Measurements from ENCODE around the gene SKI. TPM values are rescaled to one million over a fixed set of nuclear protein-coding genes. Genes with fewer than 3 reads are reported as not detected.

The SKI gene
- total RNA-seq, 3 donors from 2014 or later: 26.8 to 86.6 (median 29.0) TPM

DNA sequence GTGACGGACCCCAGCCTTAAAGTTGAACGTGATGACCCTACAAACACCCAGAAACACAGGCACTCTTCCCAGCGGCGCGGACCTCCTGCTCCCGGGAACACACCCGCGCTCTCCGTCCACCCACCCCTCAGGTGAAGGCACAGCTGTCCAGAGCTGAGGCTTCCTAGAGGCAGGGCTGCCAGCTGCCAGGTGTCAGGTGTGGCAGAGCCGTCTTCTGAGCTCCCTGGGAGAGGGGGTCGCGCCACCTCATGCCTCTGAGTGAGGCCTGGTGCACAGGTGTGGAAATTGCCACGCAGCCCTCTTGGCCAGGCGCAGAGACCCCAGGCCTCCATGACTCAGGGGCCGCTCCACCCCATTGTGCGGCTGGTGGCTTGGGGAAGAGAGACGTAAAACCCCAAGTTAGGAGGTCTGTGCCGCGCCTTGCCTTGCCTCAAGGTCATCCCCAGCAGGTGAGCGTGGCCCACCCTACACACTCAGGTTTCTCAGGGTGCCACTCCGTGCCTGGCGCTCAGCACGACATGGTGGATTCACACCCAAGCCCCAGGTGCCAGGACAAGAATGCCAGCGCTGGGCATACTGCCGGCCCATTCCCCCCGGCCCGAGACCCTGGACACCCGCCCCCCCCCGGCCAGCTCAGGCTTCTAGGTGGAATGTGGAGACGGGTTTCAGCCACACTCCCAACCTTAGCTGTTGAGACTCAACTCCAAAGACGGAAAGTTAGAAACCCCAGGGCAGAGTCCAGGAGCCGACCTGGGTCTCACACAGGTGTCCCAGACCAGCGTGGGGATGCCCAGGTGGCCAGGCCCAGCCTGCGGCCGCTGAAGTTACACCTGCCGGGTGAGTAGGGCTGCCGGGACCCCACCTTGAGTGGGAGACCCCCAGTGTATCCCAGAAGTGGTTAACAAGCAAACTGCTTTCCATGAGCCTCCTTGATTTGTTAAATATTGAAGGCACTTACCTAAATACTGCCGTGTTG is 42.0 kb upstream of the SKI start:
- DNase-seq: no peak
- no peak for ATAC-seq
- TF ChIP-seq, protein P1, sequence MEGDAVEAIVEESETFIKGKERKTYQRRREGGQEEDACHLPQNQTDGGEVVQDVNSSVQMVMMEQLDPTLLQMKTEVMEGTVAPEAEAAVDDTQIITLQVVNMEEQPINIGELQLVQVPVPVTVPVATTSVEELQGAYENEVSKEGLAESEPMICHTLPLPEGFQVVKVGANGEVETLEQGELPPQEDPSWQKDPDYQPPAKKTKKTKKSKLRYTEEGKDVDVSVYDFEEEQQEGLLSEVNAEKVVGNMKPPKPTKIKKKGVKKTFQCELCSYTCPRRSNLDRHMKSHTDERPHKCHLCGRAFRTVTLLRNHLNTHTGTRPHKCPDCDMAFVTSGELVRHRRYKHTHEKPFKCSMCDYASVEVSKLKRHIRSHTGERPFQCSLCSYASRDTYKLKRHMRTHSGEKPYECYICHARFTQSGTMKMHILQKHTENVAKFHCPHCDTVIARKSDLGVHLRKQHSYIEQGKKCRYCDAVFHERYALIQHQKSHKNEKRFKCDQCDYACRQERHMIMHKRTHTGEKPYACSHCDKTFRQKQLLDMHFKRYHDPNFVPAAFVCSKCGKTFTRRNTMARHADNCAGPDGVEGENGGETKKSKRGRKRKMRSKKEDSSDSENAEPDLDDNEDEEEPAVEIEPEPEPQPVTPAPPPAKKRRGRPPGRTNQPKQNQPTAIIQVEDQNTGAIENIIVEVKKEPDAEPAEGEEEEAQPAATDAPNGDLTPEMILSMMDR (IDR thresholded peaks at IDR 0.05): no peak
- H3K36me3 ChIP-seq (ENCODE audit: low read depth): no peaks in the 10 kb centered on the region
- H3K4me1 ChIP-seq (ENCODE audit: low read depth): peaks cover 15% of the 10 kb centered on the region
- intact Hi-C loops (cut with DNase I, micrococcal nuclease): no loop called here
- no peaks in the 10 kb centered on the region for H3K9me3 ChIP-seq
- H3K4me3 ChIP-seq: no peak overlapping the region

DNA sequence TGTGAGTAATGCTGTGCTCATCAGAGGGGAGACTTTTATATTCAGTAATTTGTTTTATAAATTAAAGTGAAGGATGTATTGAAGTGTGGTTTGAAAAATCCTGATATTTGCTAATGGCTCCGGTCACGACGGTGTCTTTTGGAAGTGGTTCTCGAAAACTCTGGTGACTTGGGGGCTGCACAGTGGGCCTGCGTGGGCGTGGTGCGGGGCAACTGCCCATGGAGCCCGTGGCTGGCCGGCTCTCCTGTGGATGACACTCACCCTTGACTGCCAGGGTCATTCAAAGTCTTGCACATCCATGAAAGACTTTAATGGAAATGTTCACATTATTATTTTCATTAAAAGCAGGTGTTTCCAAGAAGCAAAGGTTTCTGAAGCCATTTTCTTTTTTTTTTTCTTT is 41.2 kb upstream of the SKI start:
- Histone ChIP-seq H3K4me1 (ENCODE audit: low read depth) (peaks cover 15% of the 10 kb centered on the region), H3K4me3 (no peak overlapping the region), H3K36me3 (ENCODE audit: low read depth) (no peaks in the 10 kb centered on the region), H3K9me3 (no peaks in the 10 kb centered on the region)
- intact Hi-C loops (cut with DNase I, micrococcal nuclease): no loop called here
- TF ChIP-seq, protein P1 (IDR thresholded peaks at IDR 0.05): no peak
- ATAC-seq (no peak), DNase-seq (no peak)

DNA sequence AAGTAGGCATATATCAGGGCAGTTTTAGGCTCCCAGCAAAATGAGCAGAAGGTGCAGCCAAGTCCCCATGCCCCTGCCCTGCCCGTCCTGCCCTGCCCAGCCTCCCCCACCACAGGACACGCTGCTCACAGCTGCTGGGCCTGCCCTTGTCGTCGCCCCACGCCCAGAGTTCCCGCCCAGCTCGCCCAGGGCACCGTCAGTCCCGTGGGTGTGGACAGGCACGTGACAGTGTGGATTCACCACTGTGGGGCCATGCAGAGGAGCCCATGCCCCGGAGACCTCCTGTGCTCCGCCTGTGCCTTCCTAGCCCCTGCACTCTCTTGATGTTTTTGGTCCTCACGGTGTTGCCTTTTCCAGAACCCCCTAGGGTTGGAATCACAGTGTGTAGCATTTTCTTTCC is 40.5 kb upstream of the SKI start:
- ATAC-seq (peak; percentile 3), DNase-seq (no peak)
- Histone ChIP-seq H3K9me3 (no peaks in the 10 kb centered on the region), H3K36me3 (ENCODE audit: low read depth) (no peaks in the 10 kb centered on the region), H3K4me3 (no peak overlapping the region), H3K4me1 (ENCODE audit: low read depth) (peaks cover 15% of the 10 kb centered on the region)
- intact Hi-C loops (cut with DNase I, micrococcal nuclease): no loop called here
- TF ChIP-seq, protein P1 (IDR thresholded peaks at IDR 0.05): no peak

DNA sequence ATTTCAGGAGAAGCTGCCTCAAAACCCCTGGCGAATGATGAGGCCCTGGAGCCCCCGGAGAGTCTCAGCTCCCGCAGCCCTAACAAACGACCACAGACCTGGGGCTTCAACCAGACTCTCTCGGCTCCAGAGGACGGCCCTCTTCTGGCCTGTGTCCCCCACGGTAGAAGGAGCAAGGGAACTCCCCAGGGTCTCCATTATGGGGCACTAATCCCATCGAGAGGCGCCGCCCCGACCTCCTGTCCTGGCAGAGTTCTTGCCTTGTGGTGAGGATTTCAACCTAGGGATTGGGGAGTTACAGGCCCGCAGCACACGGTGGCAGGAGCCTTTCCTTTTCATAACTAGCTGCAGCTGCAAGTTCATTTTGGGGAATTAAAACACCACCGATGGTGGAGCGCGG is 39.8 kb upstream of the SKI start:
- DNase-seq (no peak), ATAC-seq (no peak)
- Histone ChIP-seq H3K4me1 (ENCODE audit: low read depth) (peaks cover 15% of the 10 kb centered on the region), H3K9me3 (no peaks in the 10 kb centered on the region), H3K4me3 (no peak overlapping the region), H3K36me3 (ENCODE audit: low read depth) (no peaks in the 10 kb centered on the region)
- intact Hi-C loops (cut with DNase I, micrococcal nuclease): no loop called here
- TF ChIP-seq, protein P1 (IDR thresholded peaks at IDR 0.05): no peak

DNA sequence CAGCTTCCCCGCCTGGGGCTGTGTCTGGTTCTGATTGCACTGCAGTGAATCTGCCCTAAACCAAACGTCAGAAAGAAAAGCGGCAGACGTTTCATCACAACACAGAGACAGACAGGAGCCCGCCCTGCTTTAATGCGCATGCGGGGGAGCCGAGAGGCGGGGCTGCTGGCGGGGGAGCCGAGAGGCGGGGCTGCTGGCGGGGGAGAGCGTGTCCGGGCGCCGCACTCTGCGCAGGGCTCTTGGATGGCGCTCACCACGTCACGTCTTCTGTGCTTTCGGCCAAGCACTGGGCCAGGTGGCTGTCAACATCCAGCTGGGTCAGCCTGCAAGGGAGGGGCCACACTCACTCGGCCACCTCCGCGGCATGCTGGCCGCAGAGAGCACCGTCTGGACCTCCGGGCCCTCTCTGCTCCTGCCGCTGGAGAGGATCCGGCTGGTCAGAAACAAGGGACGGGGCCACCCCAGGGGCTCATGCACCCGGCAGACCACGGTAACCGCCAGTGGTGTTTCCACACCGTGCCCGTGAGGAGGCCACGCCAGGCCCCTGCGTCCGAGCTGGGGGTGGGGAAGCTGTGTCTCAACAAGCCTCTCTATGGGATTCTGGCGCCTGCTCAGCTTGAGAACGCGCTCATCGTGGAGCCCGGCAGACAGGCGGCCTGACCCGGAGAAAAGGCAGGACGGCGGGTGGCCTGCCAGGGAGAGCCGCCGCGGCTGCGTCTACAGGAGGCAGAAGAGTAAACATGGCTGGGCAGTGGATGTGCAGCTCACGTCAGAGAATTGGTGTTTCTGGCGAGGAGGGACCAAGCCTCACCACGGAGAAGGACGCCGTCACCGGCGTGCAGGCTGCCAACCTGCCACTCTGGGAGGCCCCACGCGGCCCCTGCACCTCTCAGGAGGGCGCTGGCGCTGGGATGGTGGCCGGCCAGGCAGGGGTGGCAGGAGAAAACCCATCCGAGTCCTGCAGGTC is 38.4 kb upstream of the SKI start:
- H3K36me3 ChIP-seq (ENCODE audit: low read depth): no peaks in the 10 kb centered on the region
- ATAC-seq (peak; percentile 94), DNase-seq (peak; percentile 93 to 98 (median 96))
- TF ChIP-seq, protein P1 (IDR thresholded peaks at IDR 0.05): no peak
- intact Hi-C loops (cut with DNase I, micrococcal nuclease): no loop called here
- peak overlapping the region; percentile 15 for H3K4me3 ChIP-seq
- no peaks in the 10 kb centered on the region for H3K9me3 ChIP-seq
- peaks cover 19% of the 10 kb centered on the region for H3K4me1 ChIP-seq (ENCODE audit: low read depth)

Measured in mucosa of descending colon (tissue), 3 donors.